ENCODE measurements around the gene CD2BP2. TPM values are rescaled to one million over a fixed set of nuclear protein-coding genes. Genes with fewer than 3 reads are reported as not detected.
A peak's percentile ranks its signal among the peaks of the same experiment; 100 is the strongest.

The CD2BP2 gene
- total and polyA plus RNA-seq, 9 of the 15 experiments (the other 6 are each of a cell fraction or from before 2014, with no cell fraction given) = 3.9 to 51.1 (median 32.8) TPM

GRCh38 chr16:30370456-30371247, 15.5 kb upstream of the CD2BP2 start, which contains the start of gene TBC1D10B (continued):
- TF ChIP-seq SPI1 (IDR thresholded peaks at IDR 0.05; ENCODE audit: borderline replicate concordance, low read depth, low read length) = peak; percentile 94
- TF ChIP-seq NCOA4 (IDR thresholded peaks at IDR 0.05; ENCODE audit: partially characterized antibody) = no peak
- no peak for TF ChIP-seq TRIM25 (IDR thresholded peaks at IDR 0.05; ENCODE audit: borderline replicate concordance)
- no peak for TF ChIP-seq XRCC3 (IDR thresholded peaks at IDR 0.05)
- TF ChIP-seq MTA3 (IDR thresholded peaks at IDR 0.05; ENCODE audit: borderline replicate concordance) = peak; percentile 72; the same call in 1 of the 2 replicates
- no peak for TF ChIP-seq KDM1A (IDR thresholded peaks at IDR 0.05)
- no peak for TF ChIP-seq EHMT2 (IDR thresholded peaks at IDR 0.05)
- peak; percentile 48 for TF ChIP-seq TAF1 (IDR thresholded peaks at IDR 0.05; ENCODE audit: control insufficient read depth, extremely low read depth, insufficient read depth, low read length, severe bottlenecking)
- TF ChIP-seq ZBTB2 (IDR thresholded peaks at IDR 0.05) = peak; percentile 27; the same call in 1 of the 2 replicates
- no peak for TF ChIP-seq ATF1 (CRISPR knock-in tag; IDR thresholded peaks at IDR 0.05)
- peak; percentile 97 for TF ChIP-seq ATF1 (tag; IDR thresholded peaks at IDR 0.05)
- no peak for TF ChIP-seq USF1 (CRISPR knock-in tag; IDR thresholded peaks at IDR 0.05)
- TF ChIP-seq TBP (optimal IDR thresholded peaks at IDR 0.05; ENCODE audit: low read depth, low read length) = peak; percentile 8
- TF ChIP-seq ZNF174 (CRISPR knock-in tag; IDR thresholded peaks at IDR 0.05) = no peak
- no peak for TF ChIP-seq HIVEP1 (CRISPR knock-in tag; IDR thresholded peaks at IDR 0.05)
- TF ChIP-seq FIP1L1 (IDR thresholded peaks at IDR 0.05; ENCODE audit: low read depth, low read length, poor library complexity, severe bottlenecking) = no peak
- TF ChIP-seq L3MBTL2 (IDR thresholded peaks at IDR 0.05) = peak; percentile 46; the same call in 1 of the 2 replicates
- TF ChIP-seq CTCFL (IDR thresholded peaks at IDR 0.05; ENCODE audit: borderline replicate concordance, insufficient read depth, low read depth, low read length, poor library complexity, severe bottlenecking) = peak; percentile 23
- TF ChIP-seq OTX1 (CRISPR knock-in tag; IDR thresholded peaks at IDR 0.05) = 0 out of 2 replicates have a peak, but pooled peaks have one; percentile 51
- no peak for TF ChIP-seq ZEB2 (IDR thresholded peaks at IDR 0.05)
- TF ChIP-seq ZNF644 (tag; IDR thresholded peaks at IDR 0.05; ENCODE audit: low read depth) = no peak
- peak; percentile 98 for TF ChIP-seq NEUROD1 (IDR thresholded peaks at IDR 0.05; ENCODE audit: borderline replicate concordance, low read depth, low read length, partially characterized antibody)
